Measurements from ENCODE around the gene TPBGL.

GRCh38 chr11:75292943-75293342 is 52.4 kb downstream of the TPBGL start:
- TF ChIP-seq POLR2AphosphoS5 (IDR thresholded peaks at IDR 0.05; ENCODE audit: insufficient read depth, low read depth, low read length) (peak; percentile 81), POLR2A (IDR thresholded peaks at IDR 0.05; ENCODE audit: low read depth, low read length) (peak; percentile 53)

Data from endothelial cell of umbilical vein (primary cell).